NCI-H1092 treated with DMSO at 0.1 percent for 48 hours (cell line): ENCODE data around the gene VWA8.
"Not testable (repeated sequence)": the region's sequence is repeated elsewhere in the genome, so short reads cannot be mapped to it uniquely, and the experiment has no call there.

Experiments
- DNase-seq: peaks from one replicate; lab custom pipeline; 2025; lab: John Stamatoyannopoulos, UW

The VWA8 gene

GRCh38 chr13:41554626-41555386 is 406.1 kb downstream of the VWA8 start:
- no peak for DNase-seq

DNA sequence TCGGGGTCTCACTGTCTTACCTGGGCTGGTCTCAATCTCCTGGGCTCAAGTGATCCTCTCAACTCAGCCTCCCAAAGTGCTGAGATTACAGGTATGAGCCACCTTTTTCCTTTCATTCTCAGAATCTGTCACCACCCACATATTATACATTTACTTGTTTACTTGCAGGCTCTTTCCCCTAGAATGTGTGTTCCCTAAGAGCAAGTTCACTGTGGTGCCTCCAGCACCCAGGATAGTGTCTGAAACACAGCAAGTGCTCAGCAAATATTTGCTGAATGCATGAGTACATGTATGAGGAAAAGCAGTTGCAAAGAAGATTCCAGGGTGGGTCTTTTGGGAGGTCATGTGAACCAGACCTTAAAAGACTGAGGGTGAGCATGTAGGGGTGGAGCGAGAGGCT is 406.7 kb downstream of the VWA8 start:
- DNase-seq: no peak

- DNase-seq: no peak
These were observed 408.9 kb downstream of the VWA8 start for GRCh38 chr13:41552031-41552430.

DNA sequence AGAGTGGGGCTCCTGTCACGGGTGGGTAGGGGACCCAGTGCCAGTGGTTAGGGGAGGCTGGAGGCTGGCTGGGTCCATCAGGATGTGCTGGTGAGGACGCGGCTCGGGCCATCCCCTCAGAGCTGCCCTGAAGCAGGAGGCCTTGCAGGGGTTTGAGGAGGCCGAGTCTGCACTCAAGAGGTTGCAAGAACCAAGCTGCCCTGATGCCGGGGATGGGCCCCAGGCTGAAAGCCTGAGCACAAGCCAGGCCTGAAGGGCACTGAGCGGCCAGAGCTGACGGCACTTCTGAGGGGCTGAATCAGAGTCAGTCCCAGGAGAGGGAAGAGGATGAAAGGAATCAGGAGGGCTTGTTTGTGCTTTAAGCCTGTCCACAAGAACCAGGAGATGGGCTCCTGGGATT is 410.6 kb downstream of the VWA8 start:
- DNase-seq: no peak

- no peak for DNase-seq
These were observed 411.4 kb downstream of the VWA8 start for GRCh38 chr13:41549491-41549890.

DNA sequence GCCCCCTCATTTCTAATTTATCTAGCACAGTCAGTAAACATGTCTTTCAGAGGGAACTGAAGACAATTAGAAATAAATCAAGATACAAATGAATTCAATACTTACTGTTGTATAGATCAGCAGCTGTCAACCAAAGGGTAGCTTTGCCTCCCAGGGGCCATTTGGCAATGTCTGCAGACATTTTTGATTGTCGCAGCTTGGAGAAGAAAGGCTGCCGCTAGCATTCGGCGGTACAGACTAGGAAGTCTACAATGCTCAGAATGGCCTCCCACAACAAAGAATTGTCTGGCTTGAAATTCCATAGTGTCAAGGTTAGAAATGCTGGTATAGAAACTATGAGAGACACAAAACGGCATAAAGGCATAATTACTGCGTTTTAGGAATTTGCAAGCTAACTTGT is 412.0 kb downstream of the VWA8 start:
- DNase-seq: no peak

GRCh38 chr13:41548031-41548430 is 412.9 kb downstream of the VWA8 start:
- DNase-seq: no peak

DNA sequence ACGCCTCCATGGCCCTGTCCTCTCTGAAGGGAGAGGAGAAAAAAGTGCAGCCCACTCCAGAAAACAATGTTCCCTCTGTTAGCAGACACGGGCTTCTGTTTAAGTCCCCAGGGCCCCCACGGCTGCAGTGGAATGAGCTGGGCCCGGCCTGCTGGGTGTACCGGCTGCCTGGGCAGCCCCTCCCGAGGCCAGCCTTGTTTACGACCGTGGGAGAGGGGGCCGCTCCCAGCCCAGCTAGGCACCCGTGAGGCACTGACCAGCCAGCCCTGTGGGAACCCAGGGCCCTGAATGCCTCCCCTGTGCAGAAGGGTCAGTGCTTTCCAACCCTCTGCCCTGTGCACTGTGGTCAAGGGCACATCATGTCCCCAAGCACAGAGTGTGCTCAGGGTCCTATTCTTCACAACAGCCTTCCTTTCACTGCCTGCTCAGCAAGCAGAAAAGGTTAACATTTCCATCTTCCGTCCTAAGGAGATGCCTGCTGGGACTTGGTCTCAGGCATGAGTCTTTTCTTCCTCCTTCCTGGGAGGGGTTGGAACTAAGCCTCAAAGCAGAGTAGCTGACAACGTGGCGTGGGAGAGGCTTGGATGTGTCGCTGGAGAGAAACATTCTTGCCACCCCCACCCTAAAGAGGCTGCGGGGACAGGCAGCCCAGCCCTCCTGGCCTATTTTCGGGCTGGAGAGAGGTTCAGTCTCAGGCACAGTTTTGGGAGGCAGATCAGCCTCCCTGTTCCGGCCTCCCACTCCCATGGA is 413.5 kb downstream of the VWA8 start:
- DNase-seq: no peak

DNA sequence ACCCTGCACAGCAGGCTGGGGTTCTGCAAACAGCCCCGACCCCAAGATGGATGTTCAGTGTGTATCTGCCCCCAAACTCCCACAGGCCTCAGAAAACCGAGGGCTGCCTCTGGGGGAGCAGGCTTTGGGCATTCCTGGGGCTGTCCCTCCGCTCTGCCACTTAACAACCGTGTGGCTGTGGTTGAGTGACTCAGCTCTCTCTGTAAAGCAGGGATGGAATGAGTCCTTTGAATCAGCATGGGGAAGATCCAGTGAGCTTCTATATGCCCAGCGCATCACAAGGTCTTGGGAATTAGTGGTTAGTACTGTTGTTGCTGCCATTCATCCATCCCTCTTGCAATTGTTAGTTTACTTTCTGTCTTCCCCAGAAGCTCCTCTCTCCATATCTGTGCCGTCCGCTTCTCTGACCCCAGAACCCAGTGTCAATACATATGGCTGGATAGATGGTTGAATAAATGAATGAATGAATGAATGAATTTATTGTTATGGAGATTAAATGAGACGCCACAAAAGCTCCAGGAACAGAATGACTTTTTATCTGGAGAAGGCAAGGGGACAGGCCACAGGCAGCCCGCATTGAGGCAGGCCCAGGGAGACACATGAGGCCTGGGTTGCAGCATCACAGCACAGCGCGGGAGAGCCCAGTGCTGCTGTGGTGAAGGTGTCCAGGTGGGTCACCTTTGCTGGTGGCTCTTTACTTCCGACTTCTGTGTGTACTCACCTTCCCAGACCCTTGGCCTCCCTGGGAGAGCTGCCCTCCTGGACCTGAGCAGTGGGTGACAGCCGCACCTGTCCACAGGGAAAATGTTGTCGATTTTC is 414.3 kb downstream of the VWA8 start:
- DNase-seq: no peak

DNA sequence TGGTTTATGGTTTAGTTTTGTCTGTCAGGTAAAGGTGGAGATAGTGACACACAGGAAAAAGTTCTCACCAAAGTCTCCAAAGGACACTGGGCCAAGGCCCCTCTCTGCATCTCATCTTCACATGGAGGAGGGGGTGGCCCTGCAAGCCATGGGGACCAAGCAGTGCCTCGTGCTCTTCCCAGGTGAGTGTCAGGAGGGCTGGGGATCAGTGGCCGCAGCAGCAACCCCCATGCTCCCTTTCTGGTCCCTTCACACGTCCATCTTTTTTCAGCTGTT is 415.5 kb downstream of the VWA8 start:
- DNase-seq: no peak

DNA sequence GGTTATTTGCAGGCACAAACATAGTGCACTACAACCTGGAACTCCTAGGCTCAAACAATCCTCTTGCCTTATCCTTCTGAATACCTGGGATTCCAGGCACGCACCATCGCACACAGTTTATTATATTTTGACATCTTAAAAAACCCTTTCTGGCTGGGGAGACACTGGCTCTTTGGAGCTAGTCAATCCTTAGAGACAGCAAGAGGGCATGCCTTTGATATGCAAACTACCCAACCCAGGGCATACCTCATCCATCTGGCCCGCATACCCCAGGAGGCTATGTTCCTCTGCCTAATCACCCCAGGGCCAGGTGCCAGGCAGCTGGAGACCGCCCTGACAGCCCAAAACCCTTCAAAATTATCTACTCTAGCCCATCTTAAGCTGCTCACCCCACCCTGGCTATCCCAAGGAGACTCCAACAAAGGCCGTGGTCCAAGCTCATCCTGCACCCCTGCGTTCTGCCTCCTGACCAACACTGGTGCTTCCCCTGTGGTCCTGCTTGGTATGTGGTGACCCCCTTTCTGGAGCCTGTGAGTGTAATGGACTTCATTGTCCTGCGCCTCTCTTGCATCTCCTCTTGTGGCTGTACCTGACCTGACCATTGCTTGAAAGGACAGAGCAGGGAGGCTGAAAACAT is 417.1 kb downstream of the VWA8 start:
- no peak for DNase-seq

GRCh38 chr13:41542799-41543198 is 418.1 kb downstream of the VWA8 start:
- not testable (repeated sequence) for DNase-seq

GRCh38 chr13:41542281-41542680 is 418.6 kb downstream of the VWA8 start:
- no peak for DNase-seq

GRCh38 chr13:41541142-41541938 is 419.6 kb downstream of the VWA8 start:
- DNase-seq: no peak

- not testable (repeated sequence) for DNase-seq
These were observed 420.7 kb downstream of the VWA8 start for GRCh38 chr13:41540240-41540639.

DNA sequence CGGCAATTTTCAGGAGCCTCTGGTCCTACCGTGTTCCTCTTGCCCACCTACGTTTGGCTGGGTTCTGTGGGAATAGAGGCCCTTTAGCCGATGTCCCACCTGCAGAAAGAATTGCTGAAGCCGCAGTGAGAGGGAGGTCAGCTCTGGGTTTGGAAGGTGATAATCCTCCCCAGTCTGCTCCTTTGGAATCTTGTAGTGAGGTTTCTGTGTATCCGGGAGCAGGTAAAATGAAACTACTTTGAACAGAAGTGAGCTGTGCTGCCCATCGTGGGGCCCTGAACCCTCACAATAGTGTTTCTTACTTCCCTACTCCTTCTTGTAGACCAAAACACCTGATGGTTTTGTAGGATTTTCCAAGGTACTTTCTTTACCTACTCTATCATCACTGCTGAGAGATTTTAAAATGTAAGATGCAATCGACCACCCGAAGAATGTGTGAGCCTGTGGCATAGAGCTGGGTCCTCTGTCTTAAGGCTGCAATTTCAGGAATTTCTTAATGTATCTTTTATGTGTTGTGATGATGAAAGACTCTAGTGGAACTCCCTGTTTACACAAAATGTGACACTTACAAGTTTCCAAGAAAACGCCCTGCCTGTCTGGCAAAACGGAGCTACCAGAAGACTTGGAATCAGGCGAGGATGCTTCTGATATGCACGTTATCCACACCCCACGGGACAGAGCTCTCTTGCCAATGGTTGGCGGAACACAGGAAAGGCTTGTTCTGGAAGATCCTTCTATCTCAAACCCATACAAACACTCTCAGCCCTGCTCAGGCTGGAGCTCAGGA is 427.4 kb downstream of the VWA8 start:
- no peak for DNase-seq

- no peak for DNase-seq
These were observed 432.9 kb downstream of the VWA8 start for GRCh38 chr13:41528021-41528420.

GRCh38 chr13:41520660-41521630 is 440.0 kb downstream of the VWA8 start:
- DNase-seq: no peak

GRCh38 chr13:41520016-41520659 is 440.8 kb downstream of the VWA8 start:
- DNase-seq: no peak
